ENCODE results near the gene C1QL4. TPM values are rescaled to one million over a fixed set of nuclear protein-coding genes. Genes with fewer than 3 reads are reported as not detected.
"Not testable (repeated sequence)": the region's sequence is repeated elsewhere in the genome, so short reads cannot be mapped to it uniquely, and the experiment has no call there.

Gene C1QL4
- total RNA-seq, 3 donors from 2014 or later = 0.33 to 0.44 TPM; not detected in 1

DNA sequence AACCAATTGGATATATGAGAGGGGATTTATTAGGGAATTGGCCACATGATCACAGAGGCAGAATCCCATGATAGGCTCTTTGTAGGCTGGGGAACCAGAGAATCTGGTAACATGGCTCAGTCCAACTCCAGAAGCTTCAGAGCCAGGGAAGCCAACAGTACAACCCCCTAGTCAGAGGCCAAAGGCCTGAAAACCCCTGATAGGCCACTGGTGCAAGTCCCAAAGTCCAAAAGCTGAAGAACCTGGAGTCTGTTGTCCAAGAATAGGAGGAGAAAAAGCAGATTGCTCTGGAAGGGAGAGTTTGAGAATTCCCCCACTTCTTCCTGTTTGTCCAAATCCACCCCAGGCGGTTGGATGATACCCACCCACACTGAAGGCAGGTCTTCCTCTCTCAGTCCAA is 22.2 kb downstream of the C1QL4 start:
- intact Hi-C loops (cut with DNase I; ENCODE audit: low total_unique reads) = no loop called here
- H3K4me3 ChIP-seq = no peak overlapping the region
- TF ChIP-seq, protein P1, sequence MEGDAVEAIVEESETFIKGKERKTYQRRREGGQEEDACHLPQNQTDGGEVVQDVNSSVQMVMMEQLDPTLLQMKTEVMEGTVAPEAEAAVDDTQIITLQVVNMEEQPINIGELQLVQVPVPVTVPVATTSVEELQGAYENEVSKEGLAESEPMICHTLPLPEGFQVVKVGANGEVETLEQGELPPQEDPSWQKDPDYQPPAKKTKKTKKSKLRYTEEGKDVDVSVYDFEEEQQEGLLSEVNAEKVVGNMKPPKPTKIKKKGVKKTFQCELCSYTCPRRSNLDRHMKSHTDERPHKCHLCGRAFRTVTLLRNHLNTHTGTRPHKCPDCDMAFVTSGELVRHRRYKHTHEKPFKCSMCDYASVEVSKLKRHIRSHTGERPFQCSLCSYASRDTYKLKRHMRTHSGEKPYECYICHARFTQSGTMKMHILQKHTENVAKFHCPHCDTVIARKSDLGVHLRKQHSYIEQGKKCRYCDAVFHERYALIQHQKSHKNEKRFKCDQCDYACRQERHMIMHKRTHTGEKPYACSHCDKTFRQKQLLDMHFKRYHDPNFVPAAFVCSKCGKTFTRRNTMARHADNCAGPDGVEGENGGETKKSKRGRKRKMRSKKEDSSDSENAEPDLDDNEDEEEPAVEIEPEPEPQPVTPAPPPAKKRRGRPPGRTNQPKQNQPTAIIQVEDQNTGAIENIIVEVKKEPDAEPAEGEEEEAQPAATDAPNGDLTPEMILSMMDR (IDR thresholded peaks at IDR 0.05) = no peak
- no peak for TF ChIP-seq POLR2A (IDR thresholded peaks at IDR 0.05)
- TF ChIP-seq POLR2AphosphoS5 (IDR thresholded peaks at IDR 0.05) = no peak
- no peak overlapping the region for H3K27ac ChIP-seq
- no peaks in the 10 kb centered on the region for H3K9me3 ChIP-seq
- no peak for DNase-seq (ENCODE audit: low spot score in 2 of 2)
- H3K36me3 ChIP-seq = no peaks in the 10 kb centered on the region
- H3K27me3 ChIP-seq = no peaks in the 10 kb centered on the region
- H3K4me1 ChIP-seq = no peaks in the 10 kb centered on the region

DNA sequence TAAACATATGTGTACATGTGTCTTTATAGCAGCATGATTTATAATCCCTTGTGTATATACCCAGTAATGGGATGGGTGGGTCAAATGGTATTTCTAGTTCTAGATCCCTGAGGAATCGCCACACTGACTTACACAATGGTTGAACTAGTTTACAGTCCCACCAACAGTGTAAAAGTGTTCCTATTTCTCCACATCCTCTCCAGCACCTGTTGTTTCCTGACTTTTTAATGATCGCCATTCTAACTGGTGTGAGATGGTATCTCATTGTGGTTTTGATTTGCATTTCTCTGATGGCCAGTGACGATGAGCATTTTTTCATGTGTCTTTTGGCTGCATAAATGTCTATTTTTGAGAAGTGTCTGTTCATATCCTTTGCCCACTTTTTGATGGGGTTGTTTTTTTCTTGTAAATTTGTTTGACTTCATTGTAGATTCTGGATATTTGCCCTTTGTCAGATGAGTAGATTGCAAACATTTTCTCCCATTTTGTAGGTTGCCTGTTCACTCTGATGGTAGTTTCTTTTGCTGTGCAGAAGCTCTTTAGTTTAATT is 26.5 kb downstream of the C1QL4 start:
- DNase-seq (ENCODE audit: low spot score in 2 of 2); intact Hi-C loops (cut with DNase I; ENCODE audit: low total_unique reads); H3K36me3 ChIP-seq; H3K27ac ChIP-seq; H3K27me3 ChIP-seq; H3K4me1 ChIP-seq; H3K9me3 ChIP-seq; H3K4me3 ChIP-seq: not testable (repeated sequence)

DNA sequence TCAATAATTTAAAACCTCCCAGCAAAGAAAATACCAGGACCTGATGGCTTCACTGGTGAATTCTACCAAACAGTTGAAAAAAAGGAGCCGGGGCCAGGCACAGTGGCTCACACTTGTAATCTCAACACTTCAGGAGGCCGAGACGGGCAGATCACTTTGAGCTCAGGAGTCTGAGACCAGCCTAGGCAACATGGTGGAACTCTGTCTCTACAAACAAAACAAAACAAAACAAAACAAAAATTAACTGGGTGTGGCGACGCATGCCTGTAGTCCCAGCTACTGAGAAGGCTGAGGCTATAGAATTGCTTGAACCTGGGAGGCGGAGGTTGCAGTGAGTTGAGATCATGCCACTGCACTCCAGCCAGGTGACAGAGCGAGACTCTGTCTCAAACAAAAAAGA is 27.6 kb downstream of the C1QL4 start:
- no peak for DNase-seq (ENCODE audit: low spot score in 2 of 2)
- Histone ChIP-seq H3K27ac (no peak overlapping the region), H3K9me3 (no peaks in the 10 kb centered on the region), H3K4me3 (no peak overlapping the region), H3K36me3 (no peaks in the 10 kb centered on the region), H3K4me1 (no peaks in the 10 kb centered on the region), H3K27me3 (peaks cover 0 to 3% of the 10 kb centered on the region in 2 donors)
- intact Hi-C loops (cut with DNase I; ENCODE audit: low total_unique reads) = no loop called here
- TF ChIP-seq, protein P1 (IDR thresholded peaks at IDR 0.05) = no peak
- no peak for TF ChIP-seq POLR2A (IDR thresholded peaks at IDR 0.05)
- TF ChIP-seq POLR2AphosphoS5 (IDR thresholded peaks at IDR 0.05) = no peak

DNA sequence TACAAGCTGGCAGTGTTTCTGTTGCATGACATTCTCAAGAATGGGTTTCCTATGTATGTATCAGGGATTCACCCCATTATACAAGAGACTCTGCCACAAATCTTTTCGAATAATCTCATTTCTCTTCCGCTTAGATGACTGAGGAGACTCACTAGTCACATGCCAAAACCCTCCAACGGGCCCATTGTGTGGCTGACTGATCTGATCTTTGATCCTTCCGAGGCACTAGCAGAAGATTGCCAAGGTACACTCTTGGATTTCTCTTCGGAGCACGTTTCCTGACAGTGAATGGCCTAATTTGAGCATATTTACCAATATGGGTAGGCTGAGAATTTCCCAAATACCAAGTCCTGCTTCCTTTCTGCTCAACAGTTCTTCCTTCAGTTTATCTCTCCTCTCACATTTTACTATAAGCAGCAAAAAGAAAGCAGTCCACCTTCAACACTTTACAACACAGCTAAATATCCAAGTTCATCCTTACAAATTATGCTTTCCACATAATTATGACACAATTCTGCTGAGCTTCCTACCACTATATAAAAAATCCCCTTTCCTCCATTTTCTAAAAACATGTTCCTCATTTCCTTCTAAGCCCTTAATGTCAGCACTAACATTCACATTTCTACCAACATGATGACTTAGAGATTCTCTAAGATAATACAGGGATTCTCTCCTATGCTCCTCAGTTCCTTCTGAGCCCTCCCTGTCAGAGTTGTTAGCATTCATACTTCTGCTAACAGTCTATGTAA is 31.1 kb downstream of the C1QL4 start:
- intact Hi-C loops (cut with DNase I; ENCODE audit: low total_unique reads) = no loop called here
- peaks cover 0 to 6% of the 10 kb centered on the region in 2 donors for H3K27me3 ChIP-seq
- H3K4me1 ChIP-seq = no peaks in the 10 kb centered on the region
- DNase-seq (ENCODE audit: low spot score in 2 of 2) = no peak
- no peaks in the 10 kb centered on the region for H3K36me3 ChIP-seq
- H3K4me3 ChIP-seq = no peak overlapping the region
- H3K9me3 ChIP-seq = no peaks in the 10 kb centered on the region
- H3K27ac ChIP-seq = no peak overlapping the region
- TF ChIP-seq POLR2AphosphoS5 (IDR thresholded peaks at IDR 0.05) = no peak
- no peak for TF ChIP-seq POLR2A (IDR thresholded peaks at IDR 0.05)
- TF ChIP-seq, protein P1 (IDR thresholded peaks at IDR 0.05) = no peak

DNA sequence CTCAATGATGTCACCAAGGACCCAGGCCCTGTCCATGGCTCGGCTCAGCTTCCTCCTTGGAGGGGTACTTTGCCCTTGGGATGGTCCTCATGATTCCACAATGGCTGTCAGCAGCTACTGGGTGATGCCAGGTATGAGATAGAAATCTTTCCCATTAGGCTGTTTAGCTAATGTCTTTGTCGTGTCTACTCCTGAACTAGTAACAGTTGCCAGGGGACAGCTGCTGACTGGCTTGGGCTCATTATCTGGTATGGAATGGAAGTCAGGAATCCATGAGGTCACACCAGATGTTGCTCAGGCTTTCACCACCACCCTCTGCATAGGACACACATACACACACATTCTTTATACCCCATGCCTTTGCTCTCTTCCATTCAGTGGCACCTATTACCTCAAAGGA is 32.8 kb downstream of the C1QL4 start:
- Histone ChIP-seq H3K9me3 (no peaks in the 10 kb centered on the region), H3K27ac (no peak overlapping the region), H3K4me3 (no peak overlapping the region), H3K27me3 (peaks cover 0 to 10% of the 10 kb centered on the region in 2 donors), H3K4me1 (no peaks in the 10 kb centered on the region), H3K36me3 (no peaks in the 10 kb centered on the region)
- DNase-seq (ENCODE audit: low spot score in 2 of 2) = no peak
- intact Hi-C loops (cut with DNase I; ENCODE audit: low total_unique reads) = no loop called here
- TF ChIP-seq POLR2AphosphoS5 (IDR thresholded peaks at IDR 0.05) (no peak), POLR2A (IDR thresholded peaks at IDR 0.05) (no peak)
- TF ChIP-seq, protein P1 (IDR thresholded peaks at IDR 0.05) = no peak
